DMS53 (cell line): ENCODE results near the gene FAM13A.
"Not testable (repeated sequence)": the region's sequence is repeated elsewhere in the genome, so short reads cannot be mapped to it uniquely, and the experiment has no call there.

Source experiments
- DNase-seq: peaks from one replicate; lab custom pipeline; 2025; lab: John Stamatoyannopoulos, UW

Gene FAM13A

GRCh38 chr4:88999392-88999930 lies 57.5 kb downstream of the FAM13A start:
- peak; percentile 25 for DNase-seq

DNA sequence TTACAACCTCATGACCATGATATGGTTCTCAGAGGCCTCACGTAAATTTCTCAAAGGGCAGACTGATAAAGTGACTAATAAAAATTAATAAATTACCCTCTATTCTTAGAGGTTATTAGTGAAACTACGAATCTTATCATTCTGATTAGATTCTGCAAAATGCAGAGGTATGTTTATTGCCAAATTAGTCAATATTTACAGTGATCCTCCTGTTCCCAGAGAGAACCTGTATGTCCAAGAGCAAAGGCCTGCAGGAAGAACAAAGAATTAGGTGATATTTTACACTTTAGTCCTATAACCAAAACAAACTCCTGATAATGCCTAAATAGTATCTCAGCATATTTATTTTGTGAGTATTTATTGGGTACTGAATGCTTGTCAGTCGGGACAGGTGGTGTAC lies 58.1 kb downstream of the FAM13A start:
- DNase-seq, result no peak

- DNase-seq, result no peak
Observed at GRCh38 chr4:88998001-88998400, 59.0 kb downstream of the FAM13A start.

DNA sequence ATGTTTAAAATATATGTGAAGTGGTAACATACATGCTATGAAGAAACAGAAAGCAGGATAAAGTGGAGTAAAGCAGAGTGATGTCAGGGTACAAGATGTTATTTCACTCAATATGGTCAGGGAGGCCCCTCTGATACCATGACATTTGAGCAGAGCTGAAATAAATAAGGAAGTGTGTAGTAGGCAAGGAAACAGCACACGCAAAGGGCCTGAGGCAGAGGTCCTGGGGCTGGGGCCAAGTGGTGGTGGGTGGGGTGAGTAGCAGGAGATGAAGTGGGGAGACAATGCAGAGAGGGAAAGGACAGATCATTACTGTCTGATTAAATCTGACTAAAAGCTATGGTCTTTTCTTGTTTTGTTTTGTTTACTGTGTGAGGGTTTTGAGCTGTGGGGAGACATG lies 61.1 kb downstream of the FAM13A start:
- peak; percentile 1 for DNase-seq

DNA sequence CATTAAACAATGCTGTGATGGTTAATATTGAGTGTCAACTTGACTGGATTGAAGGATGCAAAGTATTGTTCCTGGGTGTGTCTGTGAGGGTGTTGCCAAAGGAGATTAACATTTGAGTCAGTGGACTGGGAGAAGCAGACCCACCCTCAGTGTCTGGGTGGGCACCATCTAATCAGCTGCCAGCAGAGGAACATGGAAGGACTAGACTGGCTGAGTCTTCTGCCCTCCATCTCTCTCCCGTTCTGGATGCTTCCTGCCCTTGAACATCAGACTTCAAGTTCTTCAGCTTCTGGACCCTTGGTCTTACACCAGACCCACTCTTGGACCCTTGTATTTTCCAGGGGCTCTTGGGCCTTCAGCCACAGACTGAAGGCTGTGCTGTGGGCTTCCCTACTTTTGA lies 61.7 kb downstream of the FAM13A start:
- DNase-seq, result not testable (repeated sequence)

- DNase-seq, result no peak
Observed at GRCh38 chr4:88993246-88993645, 63.7 kb downstream of the FAM13A start.

DNA sequence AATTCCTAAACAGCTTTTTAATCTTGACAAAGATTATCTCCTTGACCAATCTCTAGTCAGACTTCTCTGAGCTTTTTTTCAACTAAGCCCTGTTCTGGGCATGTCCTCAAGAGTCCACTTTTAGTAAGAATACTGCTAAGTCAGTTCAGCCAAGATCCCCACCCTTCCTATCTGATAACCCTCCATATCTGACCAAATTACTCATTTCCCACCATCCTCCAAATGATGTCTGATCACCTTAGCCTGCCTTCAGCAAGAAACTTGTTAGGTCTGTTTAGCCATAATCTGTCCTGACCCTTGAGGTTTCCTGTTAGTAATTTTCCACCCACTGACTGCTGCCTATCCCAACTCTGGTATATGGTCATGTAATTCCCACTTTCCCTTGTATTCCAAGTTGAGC lies 65.2 kb downstream of the FAM13A start:
- DNase-seq, result no peak

- no peak for DNase-seq
Observed at GRCh38 chr4:88989990-88990389, 67.0 kb downstream of the FAM13A start.

GRCh38 chr4:88985088-88985773 lies 71.8 kb downstream of the FAM13A start:
- DNase-seq, result no peak

- no peak for DNase-seq
Observed at GRCh38 chr4:88982757-88983156, 74.2 kb downstream of the FAM13A start.

- no peak for DNase-seq
Observed at GRCh38 chr4:88981993-88982392, 75.0 kb downstream of the FAM13A start.

GRCh38 chr4:88981556-88981955 lies 75.4 kb downstream of the FAM13A start:
- DNase-seq, result no peak

- DNase-seq, result no peak
Observed at GRCh38 chr4:88979276-88979675, 77.7 kb downstream of the FAM13A start.

DNA sequence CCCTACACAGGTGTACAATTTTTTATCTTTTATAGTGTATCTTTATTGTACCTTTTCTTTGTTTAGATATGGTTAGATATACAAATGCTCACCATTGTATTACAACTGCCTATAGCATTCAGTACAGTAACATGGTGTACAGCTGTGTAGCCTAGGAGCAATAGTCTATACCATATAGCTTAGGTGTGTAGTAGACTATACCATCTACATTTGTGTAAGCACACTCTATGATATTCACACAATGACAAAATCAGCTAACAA lies 80.3 kb downstream of the FAM13A start:
- no peak for DNase-seq

GRCh38 chr4:88975958-88976774 lies 80.8 kb downstream of the FAM13A start:
- DNase-seq, result no peak

DNA sequence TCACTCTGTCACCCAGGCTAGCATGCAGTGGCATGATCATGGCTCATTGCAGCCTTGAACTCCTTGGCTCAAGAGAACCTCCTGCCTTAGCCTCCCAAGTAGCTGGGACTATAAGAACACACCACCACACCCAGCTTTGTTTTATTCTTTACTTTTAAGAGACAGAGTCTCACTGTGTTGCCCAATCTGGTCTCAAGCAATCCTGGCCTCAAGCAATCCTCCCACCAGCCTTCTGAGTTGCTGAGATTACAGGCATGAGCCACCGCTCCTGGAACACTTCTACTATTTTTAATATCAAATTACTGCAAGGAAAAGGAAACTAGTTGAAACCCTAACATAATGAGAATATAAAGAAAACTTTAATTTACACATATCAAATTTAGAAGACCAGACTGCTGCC lies 85.4 kb downstream of the FAM13A start:
- DNase-seq, result no peak

GRCh38 chr4:88969746-88970145 lies 87.2 kb downstream of the FAM13A start:
- DNase-seq, result peak; percentile 9

- DNase-seq, result peak; percentile 14
Observed at GRCh38 chr4:88969271-88969670, 87.7 kb downstream of the FAM13A start.

DNA sequence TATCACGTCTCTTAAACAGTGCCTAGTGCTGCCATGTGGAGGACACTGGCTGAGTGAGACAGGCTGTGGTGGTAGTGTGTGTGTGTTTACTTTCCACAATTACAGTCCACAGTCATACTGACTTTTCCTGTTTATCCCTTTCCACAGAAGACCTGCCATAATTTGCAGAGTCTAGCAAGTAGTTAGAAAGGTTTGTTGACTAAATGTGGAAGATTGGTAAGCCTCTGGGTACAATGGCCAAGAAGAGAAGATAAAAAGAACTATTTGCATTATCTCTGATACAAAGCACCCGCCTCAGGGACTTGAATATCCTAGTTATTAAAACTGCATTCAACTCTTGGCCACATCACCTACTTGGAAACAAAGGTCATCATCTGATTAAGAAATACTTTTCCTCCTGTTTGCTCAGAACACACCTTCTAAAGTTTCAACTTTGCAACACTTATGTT lies 89.1 kb downstream of the FAM13A start:
- peak; percentile 63 for DNase-seq

DNA sequence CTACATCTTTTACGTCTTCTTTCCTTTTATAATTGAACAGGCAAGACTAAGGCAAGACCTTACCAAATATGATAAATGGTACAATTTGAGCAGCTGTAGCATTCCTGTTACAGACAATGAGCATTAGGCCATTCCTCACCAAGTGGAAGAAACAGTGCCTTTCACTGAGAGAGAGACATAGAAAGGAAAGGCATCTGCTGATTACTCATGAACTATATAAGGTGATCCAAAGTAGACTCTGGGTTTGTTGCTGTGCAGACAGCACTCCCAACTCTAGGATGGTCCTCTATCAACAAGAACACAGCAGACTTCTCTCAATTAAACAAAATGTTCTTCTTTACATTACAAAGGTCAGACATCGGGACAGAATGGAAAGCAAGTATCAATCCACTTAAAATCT lies 91.9 kb downstream of the FAM13A start:
- DNase-seq, result peak; percentile 46

DNA sequence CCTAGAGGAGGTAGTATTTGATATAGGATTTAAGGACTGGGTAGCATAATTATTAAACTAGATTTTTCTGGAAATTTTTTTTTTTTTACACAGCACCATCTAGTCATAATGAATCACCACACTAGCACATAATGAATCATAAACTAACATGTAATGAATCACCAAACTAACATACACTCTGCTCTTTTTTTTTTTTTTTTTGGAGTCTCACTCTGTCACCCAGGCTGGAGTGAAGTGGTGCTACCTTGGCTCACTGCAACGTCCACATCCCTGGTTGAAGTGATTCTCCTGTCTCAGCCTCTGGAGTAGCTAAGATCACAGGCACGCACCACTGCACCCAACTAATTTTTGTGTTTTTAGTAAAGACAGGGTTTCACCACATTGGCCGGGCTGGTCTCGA lies 92.5 kb downstream of the FAM13A start:
- DNase-seq, result peak; percentile 82

GRCh38 chr4:88963817-88964216 lies 93.2 kb downstream of the FAM13A start:
- peak; percentile 66 for DNase-seq

GRCh38 chr4:88962396-88962795 lies 94.6 kb downstream of the FAM13A start:
- DNase-seq, result no peak
